GM18867 (cell line): ENCODE data around the gene GPT2.
A peak's percentile ranks its signal among the peaks of the same experiment; 100 is the strongest.

Source experiments
- ATAC-seq: cut with Tn5 transposase; IDR thresholded peaks from one replicate; pipeline ENCODE4 v1.9.1; 2021; ENCODE audit warnings: mild to moderate bottlenecking, moderate library complexity; ENCODE audit not compliant: unreplicated experiment

The GPT2 gene

GRCh38 chr16:46961373-46962353, 77.5 kb downstream of the GPT2 start:
- ATAC-seq = no peak

GRCh38 chr16:46962629-46963028, 78.5 kb downstream of the GPT2 start:
- no peak for ATAC-seq

- no peak for ATAC-seq
Observed at GRCh38 chr16:46968063-46968435, 83.9 kb downstream of the GPT2 start.

GRCh38 chr16:46970089-46970488, 85.9 kb downstream of the GPT2 start:
- no peak for ATAC-seq

GRCh38 chr16:46971271-46971670, 87.1 kb downstream of the GPT2 start:
- ATAC-seq = no peak

GRCh38 chr16:46972429-46973206, 88.5 kb downstream of the GPT2 start:
- peak; percentile 47 for ATAC-seq

- peak; percentile 89 for ATAC-seq
Observed at GRCh38 chr16:46973207-46973995, 89.2 kb downstream of the GPT2 start, which contains the start of gene DNAJA2. DNAJA2 (minus strand) TSS chr16:46973674; CDS start chr16:46973572, 102 bp downstream.

GRCh38 chr16:46973996-46974324, 89.8 kb downstream of the GPT2 start:
- ATAC-seq = no peak

- peak; percentile 28 for ATAC-seq
Observed at GRCh38 chr16:46974352-46974751, 90.2 kb downstream of the GPT2 start.

- no peak for ATAC-seq
Observed at GRCh38 chr16:46975165-46975564, 91.0 kb downstream of the GPT2 start.

GRCh38 chr16:46975908-46976470, 91.8 kb downstream of the GPT2 start:
- no peak for ATAC-seq

- no peak for ATAC-seq
Observed at GRCh38 chr16:46976550-46976949, 92.4 kb downstream of the GPT2 start.
